Type B pancreatic cell (in vitro differentiated cells): ENCODE data around the gene KLK10. TPM values are rescaled to one million over a fixed set of nuclear protein-coding genes. Genes with fewer than 3 reads are reported as not detected.
A peak's percentile ranks its signal among the peaks of the same experiment; 100 is the strongest.

Experiments used
- DNase-seq: peaks from one replicate; pipeline ENCODE4 v3.0.0; 2021; ENCODE audit warnings: mixed read lengths; ENCODE audit not compliant: unreplicated experiment; ENCODE audit errors: extremely low spot score
- H3K27ac Mint-ChIP-seq: 2 replicates; pipeline ENCODE4 v1.8.0; 2021; ENCODE audit warnings: mild to moderate bottlenecking, mixed read lengths
- H3K27me3 Mint-ChIP-seq: 2 replicates; pipeline ENCODE4 v1.8.0; 2021; ENCODE audit warnings: mixed read lengths
- H3K36me3 Mint-ChIP-seq: 2 replicates; pipeline ENCODE4 v1.8.0; 2021; ENCODE audit warnings: mixed read lengths
- H3K4me1 Mint-ChIP-seq: one replicate; pipeline ENCODE4 v1.8.0; 2021; ENCODE audit warnings: mixed read lengths; ENCODE audit not compliant: unreplicated experiment
- H3K4me3 Mint-ChIP-seq: 2 replicates; pipeline ENCODE4 v1.8.0; 2021; ENCODE audit warnings: mild to moderate bottlenecking, mixed read lengths
- H3K9me3 Mint-ChIP-seq: 2 replicates; pipeline ENCODE4 v1.8.0; 2021; ENCODE audit warnings: mixed read lengths
- total RNA-seq: library from RNA; stranded (reverse); gene quantifications from 2 replicates; pipeline ENCODE4 v1.2.1, GENCODE V29; 2021; ENCODE audit warnings: low replicate concordance
- TF ChIP-seq, protein P1 (sequence below): fragments of 200-600 bp; sonication (generic); conservative IDR thresholded peaks from 2 replicates; pipeline ENCODE4 v1.5.0; 2021; ENCODE audit warnings: antibody characterized with exemption, mild to moderate bottlenecking

Gene KLK10
- total RNA-seq, 1 donor from 2014 or later = 1.8 TPM

DNA sequence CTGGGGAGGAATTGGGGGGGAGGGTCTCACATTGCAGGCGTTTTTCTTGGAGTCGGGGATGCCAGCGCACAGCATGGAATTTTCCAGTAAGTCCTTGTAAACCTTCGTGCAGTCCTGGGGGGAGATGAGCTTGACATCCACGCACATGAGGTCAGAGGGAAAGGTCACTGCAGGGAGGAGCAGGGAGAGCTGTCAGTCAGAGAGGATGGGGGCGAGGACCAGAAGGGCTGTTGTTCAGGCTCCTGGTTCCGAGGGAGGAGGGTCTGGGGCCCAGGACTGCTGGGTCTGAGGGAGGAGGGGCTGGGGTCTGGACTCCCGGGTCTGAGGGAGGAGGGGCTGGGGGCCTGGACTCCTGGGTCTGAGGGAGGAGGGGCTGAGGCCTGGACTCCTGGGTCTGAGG is 39.8 kb downstream of the KLK10 start:
- Mint-ChIP-seq H3K36me3 (no peaks in the 10 kb centered on the region), H3K27me3 (peaks cover 31% of the 10 kb centered on the region), H3K4me1 (peaks cover 6% of the 10 kb centered on the region), H3K9me3 (no peaks in the 10 kb centered on the region), H3K27ac (no peak overlapping the region), H3K4me3 (no peak overlapping the region)
- DNase-seq = no peak
- TF ChIP-seq, protein P1, sequence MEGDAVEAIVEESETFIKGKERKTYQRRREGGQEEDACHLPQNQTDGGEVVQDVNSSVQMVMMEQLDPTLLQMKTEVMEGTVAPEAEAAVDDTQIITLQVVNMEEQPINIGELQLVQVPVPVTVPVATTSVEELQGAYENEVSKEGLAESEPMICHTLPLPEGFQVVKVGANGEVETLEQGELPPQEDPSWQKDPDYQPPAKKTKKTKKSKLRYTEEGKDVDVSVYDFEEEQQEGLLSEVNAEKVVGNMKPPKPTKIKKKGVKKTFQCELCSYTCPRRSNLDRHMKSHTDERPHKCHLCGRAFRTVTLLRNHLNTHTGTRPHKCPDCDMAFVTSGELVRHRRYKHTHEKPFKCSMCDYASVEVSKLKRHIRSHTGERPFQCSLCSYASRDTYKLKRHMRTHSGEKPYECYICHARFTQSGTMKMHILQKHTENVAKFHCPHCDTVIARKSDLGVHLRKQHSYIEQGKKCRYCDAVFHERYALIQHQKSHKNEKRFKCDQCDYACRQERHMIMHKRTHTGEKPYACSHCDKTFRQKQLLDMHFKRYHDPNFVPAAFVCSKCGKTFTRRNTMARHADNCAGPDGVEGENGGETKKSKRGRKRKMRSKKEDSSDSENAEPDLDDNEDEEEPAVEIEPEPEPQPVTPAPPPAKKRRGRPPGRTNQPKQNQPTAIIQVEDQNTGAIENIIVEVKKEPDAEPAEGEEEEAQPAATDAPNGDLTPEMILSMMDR = no peak

DNA sequence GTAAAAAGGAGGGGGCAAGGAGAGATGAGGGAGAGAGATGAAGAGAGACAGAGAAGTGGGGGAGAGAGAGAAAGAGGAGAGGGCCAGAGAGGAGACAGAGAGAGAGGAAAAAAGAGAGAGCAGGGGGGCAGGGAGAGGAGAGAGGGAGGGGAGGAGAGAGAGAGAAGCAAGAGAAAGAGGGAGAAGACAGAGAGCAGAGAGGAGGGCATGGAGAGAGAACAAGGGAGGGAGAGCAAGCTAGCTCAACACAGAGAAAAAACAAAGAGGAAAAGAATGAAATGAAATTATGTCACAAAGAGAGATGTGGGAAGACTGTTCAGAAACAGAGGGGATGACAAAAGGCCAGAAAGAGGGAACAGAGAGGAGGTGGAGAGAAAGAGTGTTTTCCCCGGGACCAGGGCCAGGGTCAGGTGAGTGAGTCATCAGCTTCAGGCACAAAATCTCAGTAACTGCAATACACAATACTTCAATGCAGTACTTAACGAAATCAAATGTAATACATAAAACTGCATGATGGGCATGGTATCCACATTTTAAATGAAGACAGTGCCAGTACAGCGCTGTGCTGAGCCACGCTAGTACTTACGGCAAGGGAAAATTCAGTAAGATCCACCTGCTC is 40.6 kb downstream of the KLK10 start:
- Mint-ChIP-seq H3K36me3 (no peaks in the 10 kb centered on the region), H3K27me3 (peaks cover 34% of the 10 kb centered on the region)

DNA sequence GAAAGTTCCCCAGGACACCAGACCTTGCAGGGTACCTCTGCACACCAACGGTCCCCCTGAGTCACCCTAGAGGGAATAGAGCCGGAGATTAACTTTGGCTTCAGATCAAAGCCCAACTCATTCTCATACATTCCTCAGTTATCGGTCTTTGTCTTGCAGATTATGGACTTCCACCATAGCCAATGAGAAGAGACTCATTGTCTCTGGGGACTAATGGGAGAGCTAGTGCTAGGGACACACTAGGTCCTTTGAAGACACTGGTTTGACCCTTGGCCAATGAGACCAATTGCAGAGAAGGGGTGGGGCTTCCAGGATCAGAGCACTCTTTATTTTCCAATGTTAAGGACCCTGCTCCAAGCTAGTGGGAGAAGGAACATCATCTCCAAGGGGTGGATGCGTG is 41.9 kb downstream of the KLK10 start:
- TF ChIP-seq, protein P1 = no peak
- DNase-seq = no peak
- peaks cover 31% of the 10 kb centered on the region for H3K27me3 Mint-ChIP-seq
- H3K4me3 Mint-ChIP-seq = no peak overlapping the region
- no peaks in the 10 kb centered on the region for H3K36me3 Mint-ChIP-seq
- peaks cover 12% of the 10 kb centered on the region for H3K4me1 Mint-ChIP-seq
- H3K27ac Mint-ChIP-seq = no peak overlapping the region
- no peaks in the 10 kb centered on the region for H3K9me3 Mint-ChIP-seq

More for the DNA sequence above, 40.6 kb downstream of the KLK10 start:
- Mint-ChIP-seq H3K27ac (no peak overlapping the region), H3K4me3 (no peak overlapping the region), H3K4me1 (peaks cover 12% of the 10 kb centered on the region), H3K9me3 (no peaks in the 10 kb centered on the region)
- TF ChIP-seq, protein P1 = no peak
- no peak for DNase-seq

DNA sequence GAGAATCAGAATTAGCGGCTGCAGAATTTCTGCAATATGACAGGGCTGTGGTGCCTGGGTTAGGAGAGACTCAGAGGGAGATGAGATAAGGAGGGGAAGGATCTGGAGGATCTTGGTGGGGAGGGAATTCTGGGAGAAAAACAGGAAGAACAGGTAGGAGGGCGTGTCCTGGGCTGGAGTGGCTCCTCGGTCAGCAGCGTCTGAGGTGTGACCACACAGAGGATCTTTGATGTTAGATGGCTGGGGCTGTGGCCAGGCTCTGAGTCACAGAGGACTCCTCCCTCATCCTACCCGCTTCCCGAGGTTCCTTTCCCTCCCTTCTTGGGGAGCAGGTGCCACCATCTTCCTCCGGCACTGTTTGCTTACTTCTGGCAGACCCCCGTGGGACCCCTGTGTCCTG is 43.7 kb downstream of the KLK10 start:
- H3K27ac Mint-ChIP-seq = peak overlapping the region; percentile 79
- DNase-seq = no peak
- H3K4me1 Mint-ChIP-seq = peaks cover 12% of the 10 kb centered on the region
- H3K36me3 Mint-ChIP-seq = no peaks in the 10 kb centered on the region
- peaks cover 19% of the 10 kb centered on the region for H3K27me3 Mint-ChIP-seq
- TF ChIP-seq, protein P1 = no peak
- no peaks in the 10 kb centered on the region for H3K9me3 Mint-ChIP-seq
- peak overlapping the region; percentile 59 for H3K4me3 Mint-ChIP-seq

DNA sequence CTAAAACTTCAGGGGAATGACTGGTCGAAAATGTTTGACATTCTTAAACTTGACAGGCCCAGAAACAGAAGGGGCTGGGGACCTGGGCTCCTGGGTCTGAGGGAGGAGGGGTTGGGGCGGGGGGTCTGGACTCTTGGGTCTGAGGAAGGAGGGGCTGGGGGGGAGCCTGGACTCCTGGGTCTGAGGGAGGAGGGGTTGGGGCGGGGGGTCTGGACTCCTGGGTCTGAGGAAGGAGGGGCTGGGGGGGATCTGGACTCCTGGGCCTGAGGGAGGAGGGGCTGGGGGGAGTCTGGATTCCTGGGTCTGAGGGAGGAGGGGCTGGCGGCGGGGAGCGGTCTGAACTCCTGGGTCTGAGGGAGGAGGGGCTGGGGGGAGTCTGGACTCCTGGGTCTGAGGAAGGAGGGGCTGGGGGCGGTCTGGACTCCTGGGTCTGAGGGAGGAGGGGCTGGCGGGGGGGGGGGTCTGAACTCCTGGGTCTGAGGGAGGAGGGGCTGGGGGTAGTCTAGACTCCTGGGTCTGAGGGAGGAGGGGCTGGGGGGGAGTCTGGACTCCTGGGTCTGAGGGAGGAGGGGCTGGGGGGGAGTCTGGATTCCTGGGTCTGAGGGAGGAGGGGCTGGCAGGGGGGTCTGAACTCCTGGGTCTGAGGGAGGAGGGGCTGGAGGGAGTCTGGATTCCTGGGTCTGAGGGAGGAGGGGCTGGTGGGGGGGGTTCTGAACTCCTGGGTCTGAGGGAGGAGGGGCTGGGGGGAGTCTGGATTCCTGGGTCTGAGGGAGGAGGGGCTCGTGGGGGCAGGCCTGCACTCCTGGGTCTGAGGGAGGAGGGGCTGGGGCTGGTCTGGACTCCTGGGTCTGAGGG is 44.6 kb downstream of the KLK10 start:
- Mint-ChIP-seq H3K36me3 (no peaks in the 10 kb centered on the region), H3K27me3 (peaks cover 17% of the 10 kb centered on the region), H3K4me1 (peaks cover 12% of the 10 kb centered on the region), H3K9me3 (no peaks in the 10 kb centered on the region), H3K27ac (peak overlapping the region; percentile 79), H3K4me3 (peak overlapping the region; percentile 32)
- no peak for DNase-seq
- TF ChIP-seq, protein P1 = no peak
